Rectal smooth muscle tissue (tissue), 1 donor: Measurements from ENCODE around the gene DGKG.

Source experiments
- H3K27ac ChIP-seq: one replicate; pipeline ENCODE4 v1.7.0; 2013; ENCODE audit warnings: low read depth, low read length, inconsistent platforms
- H3K27me3 ChIP-seq: one replicate; pipeline ENCODE4 v1.7.0; 2013; ENCODE audit warnings: low read length; ENCODE audit not compliant: control insufficient read depth, insufficient read depth
- H3K36me3 ChIP-seq: one replicate; pipeline ENCODE4 v1.7.0; 2013; ENCODE audit warnings: low read length; ENCODE audit not compliant: control insufficient read depth, insufficient read depth
- H3K4me1 ChIP-seq: one replicate; pipeline ENCODE4 v1.7.0; 2013; ENCODE audit warnings: low read length; ENCODE audit not compliant: control insufficient read depth, insufficient read depth
- H3K4me3 ChIP-seq: one replicate; pipeline ENCODE4 v1.7.0; 2013; ENCODE audit warnings: low read length
- H3K9ac ChIP-seq: one replicate; pipeline ENCODE4 v1.7.0; 2013; ENCODE audit warnings: low read length

Gene DGKG

DNA sequence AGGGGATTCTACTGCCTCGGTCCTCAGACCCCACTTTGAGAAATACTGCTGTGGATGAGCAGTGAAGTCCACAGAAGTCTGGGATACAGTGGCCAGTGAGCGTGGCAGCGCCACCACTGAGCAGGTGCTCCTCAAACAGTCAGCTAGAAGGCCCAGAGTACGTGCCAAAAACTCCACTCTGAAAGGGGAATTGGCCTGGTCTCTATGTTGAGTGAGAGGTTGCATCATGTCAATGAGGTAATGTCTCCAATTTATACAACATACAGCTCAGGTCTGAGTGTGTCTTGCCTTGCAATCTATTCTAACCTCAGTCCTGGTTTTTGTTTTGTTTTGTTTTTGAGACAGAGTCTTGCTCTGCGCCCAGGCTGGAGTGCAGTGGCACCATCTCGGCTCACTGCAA is 199.8 kb downstream of the DGKG start:
- H3K27me3 ChIP-seq, result no peaks in the 10 kb centered on the region
- H3K4me3 ChIP-seq, result no peak overlapping the region
- no peak overlapping the region for H3K9ac ChIP-seq
- H3K27ac ChIP-seq, result no peak overlapping the region
- no peaks in the 10 kb centered on the region for H3K36me3 ChIP-seq
- no peaks in the 10 kb centered on the region for H3K4me1 ChIP-seq

DNA sequence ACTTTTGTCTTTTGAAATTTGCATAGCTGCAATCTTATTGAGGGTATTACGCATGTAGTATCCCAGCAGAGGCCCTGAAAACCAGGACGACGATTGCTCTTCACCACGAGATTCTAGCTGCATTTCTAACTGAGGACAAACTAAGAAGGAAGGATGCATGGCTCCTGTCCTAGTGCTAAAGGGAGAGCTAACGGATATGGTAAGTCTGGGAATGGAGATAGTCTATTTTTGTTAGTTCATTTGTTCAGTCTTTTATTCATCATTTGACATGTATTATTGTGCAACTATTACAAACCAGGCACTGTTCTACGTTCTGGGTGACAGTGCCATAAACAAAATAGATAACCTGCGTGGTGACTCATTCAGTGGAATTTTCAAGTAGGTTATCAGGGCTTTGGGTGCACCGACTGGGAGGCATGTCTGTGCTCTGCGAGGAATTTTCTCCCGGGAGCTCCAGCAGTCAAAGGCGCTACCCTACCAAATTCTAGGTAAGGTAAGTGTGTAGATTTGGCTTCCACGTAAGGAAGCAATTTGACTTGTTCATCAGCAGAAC is 201.3 kb downstream of the DGKG start:
- no peak overlapping the region for H3K27ac ChIP-seq
- no peaks in the 10 kb centered on the region for H3K27me3 ChIP-seq
- H3K9ac ChIP-seq, result no peak overlapping the region
- no peak overlapping the region for H3K4me3 ChIP-seq
- no peaks in the 10 kb centered on the region for H3K4me1 ChIP-seq
- no peaks in the 10 kb centered on the region for H3K36me3 ChIP-seq

DNA sequence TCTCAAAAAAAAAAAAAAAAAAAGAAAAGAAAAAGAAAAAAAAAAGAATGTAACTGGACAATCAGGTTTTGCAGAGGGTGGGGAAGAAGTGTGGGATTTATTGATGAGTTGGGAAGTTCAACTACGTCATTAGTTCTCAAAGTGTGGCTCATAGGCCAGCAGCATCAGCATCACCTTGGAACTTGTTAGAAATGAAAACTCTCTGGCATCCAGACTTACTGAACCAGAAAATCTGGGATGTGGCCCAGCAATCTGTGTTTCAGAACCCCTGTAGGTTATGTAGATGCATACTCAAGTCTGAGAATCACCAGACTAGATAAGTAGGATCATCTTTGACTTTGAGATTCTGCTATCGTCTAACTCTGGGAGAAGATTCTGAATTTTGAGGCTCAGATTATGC is 207.4 kb downstream of the DGKG start:
- Histone ChIP-seq H3K36me3 (no peaks in the 10 kb centered on the region), H3K27me3 (no peaks in the 10 kb centered on the region), H3K9ac (no peak overlapping the region), H3K4me3 (no peak overlapping the region), H3K27ac (no peak overlapping the region), H3K4me1 (no peaks in the 10 kb centered on the region)

- H3K9ac ChIP-seq, result no peak overlapping the region
- no peak overlapping the region for H3K27ac ChIP-seq
- no peaks in the 10 kb centered on the region for H3K4me1 ChIP-seq
- H3K36me3 ChIP-seq, result no peaks in the 10 kb centered on the region
- no peak overlapping the region for H3K4me3 ChIP-seq
- H3K27me3 ChIP-seq, result no peaks in the 10 kb centered on the region
These were observed 209.1 kb downstream of the DGKG start for GRCh38 chr3:186152889-186153292.

- H3K9ac ChIP-seq, result no peak overlapping the region
- no peak overlapping the region for H3K27ac ChIP-seq
- H3K27me3 ChIP-seq, result no peaks in the 10 kb centered on the region
- H3K36me3 ChIP-seq, result no peaks in the 10 kb centered on the region
- H3K4me3 ChIP-seq, result no peak overlapping the region
- H3K4me1 ChIP-seq, result no peaks in the 10 kb centered on the region
These were observed 209.7 kb downstream of the DGKG start for GRCh38 chr3:186152361-186152798.

DNA sequence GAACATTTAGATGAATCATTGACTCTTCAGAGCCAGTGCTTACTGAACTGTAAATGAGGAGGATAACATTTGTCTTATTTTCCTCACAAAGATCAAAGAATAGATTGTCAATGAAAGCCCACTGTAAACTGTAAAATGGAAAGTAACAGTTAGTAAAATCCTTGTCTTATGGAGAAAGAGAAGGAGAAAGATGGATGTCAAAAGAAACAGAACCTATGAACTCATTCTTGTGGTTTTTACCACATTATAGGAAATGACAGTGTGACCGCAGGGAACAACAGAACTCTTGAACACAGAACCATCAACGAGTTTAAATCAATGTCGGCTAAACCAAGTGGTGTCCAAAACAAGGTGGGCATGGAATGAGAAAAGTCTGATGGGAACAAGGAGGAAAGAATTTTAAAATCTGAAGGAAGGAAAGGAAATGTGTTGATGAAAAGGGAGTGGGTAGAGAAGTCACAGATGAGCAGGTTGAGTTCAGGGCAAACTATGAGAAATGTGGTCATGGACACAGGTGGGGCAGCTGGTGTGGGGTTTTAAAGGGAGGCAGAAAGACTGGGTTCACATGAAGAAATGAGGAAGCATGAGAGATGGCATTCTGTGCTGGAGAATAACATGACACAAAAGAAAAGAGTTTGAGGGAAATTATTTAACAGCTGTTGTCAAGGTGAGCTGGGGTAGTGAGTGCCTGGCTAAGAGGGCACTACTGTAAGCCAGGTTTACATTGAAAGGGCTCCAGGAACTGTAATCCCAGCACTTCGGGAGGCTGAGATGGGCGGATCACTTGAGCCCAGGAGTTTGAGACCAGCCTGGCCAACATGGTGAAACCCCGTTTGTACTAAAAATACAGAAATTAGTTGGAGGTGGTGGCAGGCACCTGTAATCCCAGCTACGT is 210.7 kb downstream of the DGKG start:
- H3K9ac ChIP-seq, result no peak overlapping the region
- no peak overlapping the region for H3K4me3 ChIP-seq
- no peaks in the 10 kb centered on the region for H3K36me3 ChIP-seq
- no peaks in the 10 kb centered on the region for H3K27me3 ChIP-seq
- H3K4me1 ChIP-seq, result no peaks in the 10 kb centered on the region
- no peak overlapping the region for H3K27ac ChIP-seq

- Histone ChIP-seq H3K36me3 (no peaks in the 10 kb centered on the region), H3K27me3 (no peaks in the 10 kb centered on the region), H3K9ac (no peak overlapping the region), H3K27ac (no peak overlapping the region), H3K4me1 (no peaks in the 10 kb centered on the region), H3K4me3 (no peak overlapping the region)
These were observed 211.8 kb downstream of the DGKG start for GRCh38 chr3:186150041-186150830.

- H3K27ac ChIP-seq, result no peak overlapping the region
- H3K9ac ChIP-seq, result no peak overlapping the region
- no peak overlapping the region for H3K4me3 ChIP-seq
- no peaks in the 10 kb centered on the region for H3K36me3 ChIP-seq
- H3K27me3 ChIP-seq, result no peaks in the 10 kb centered on the region
- no peaks in the 10 kb centered on the region for H3K4me1 ChIP-seq
These were observed 212.6 kb downstream of the DGKG start for GRCh38 chr3:186149319-186149960.

DNA sequence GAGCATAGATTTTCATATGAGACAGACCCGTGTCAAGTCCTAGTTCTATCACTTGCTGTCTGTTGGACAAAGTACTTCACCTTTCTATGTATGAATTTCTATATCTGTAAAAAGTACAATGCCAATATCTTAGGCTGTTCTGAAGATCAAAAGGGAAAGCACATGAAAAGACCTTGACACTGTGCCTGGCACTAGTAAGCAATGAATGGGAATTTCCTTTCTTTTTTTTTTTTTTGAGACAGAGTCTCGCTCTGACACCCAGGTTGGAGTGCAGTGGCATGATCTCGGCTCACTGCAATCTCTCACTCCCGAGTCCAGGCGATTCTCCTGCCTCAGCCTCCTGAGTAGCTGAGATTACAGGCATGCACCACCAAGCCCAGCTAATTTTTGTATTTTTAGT is 217.8 kb downstream of the DGKG start:
- no peaks in the 10 kb centered on the region for H3K27me3 ChIP-seq
- no peak overlapping the region for H3K9ac ChIP-seq
- H3K4me3 ChIP-seq, result no peak overlapping the region
- H3K36me3 ChIP-seq, result no peaks in the 10 kb centered on the region
- no peaks in the 10 kb centered on the region for H3K4me1 ChIP-seq
- H3K27ac ChIP-seq, result no peak overlapping the region

DNA sequence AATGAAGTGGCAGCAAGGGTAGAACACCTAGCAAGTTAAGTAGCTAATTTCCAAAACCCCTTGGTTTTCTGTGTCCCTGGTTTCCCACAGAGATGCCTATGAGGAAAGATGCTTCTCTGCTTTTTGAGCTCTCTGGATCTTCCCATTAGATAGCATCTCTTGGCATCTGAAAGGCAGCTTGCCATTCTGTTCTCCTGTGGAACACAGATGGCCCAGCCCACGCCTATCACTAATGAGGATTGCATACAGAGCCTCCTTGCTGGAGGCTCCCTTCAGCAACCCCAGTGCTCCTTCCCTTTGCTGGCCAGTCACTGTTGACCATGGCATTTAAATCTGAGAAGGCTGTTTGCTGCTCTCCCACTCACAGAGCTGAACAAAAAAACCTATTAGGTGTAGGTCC is 218.8 kb downstream of the DGKG start:
- Histone ChIP-seq H3K4me3 (no peak overlapping the region), H3K27ac (no peak overlapping the region), H3K9ac (no peak overlapping the region), H3K4me1 (no peaks in the 10 kb centered on the region), H3K36me3 (no peaks in the 10 kb centered on the region), H3K27me3 (no peaks in the 10 kb centered on the region)

- Histone ChIP-seq H3K27ac (no peak overlapping the region), H3K36me3 (no peaks in the 10 kb centered on the region), H3K9ac (no peak overlapping the region), H3K4me1 (no peaks in the 10 kb centered on the region), H3K4me3 (no peak overlapping the region), H3K27me3 (no peaks in the 10 kb centered on the region)
These were observed 219.6 kb downstream of the DGKG start for GRCh38 chr3:186142393-186142932.

DNA sequence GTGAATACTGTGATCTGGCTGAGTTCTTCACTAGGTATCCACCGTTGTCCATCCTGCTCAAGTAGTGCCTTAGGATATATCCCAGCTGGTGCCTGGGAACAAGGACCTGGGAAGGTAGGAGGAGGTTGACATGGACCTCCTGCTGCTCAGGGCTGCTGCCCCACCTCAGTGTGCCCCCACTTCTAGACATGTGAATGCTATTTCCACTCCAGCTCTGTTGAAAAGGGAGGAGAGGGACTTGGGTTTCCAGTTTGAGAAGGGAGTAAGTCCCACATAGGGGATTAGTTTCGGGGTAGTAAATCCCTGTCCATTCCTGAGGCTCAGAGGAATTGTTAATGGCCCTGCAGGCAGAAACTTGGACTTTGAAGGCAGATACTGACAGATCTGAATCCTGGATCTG is 220.2 kb downstream of the DGKG start:
- Histone ChIP-seq H3K27ac (no peak overlapping the region), H3K27me3 (no peaks in the 10 kb centered on the region), H3K36me3 (no peaks in the 10 kb centered on the region), H3K4me1 (no peaks in the 10 kb centered on the region), H3K4me3 (no peak overlapping the region), H3K9ac (no peak overlapping the region)
